Lung (tissue), 12 donors: ENCODE results near the gene MDK. TPM values are rescaled to one million over a fixed set of nuclear protein-coding genes. Genes with fewer than 3 reads are reported as not detected.
A peak's percentile ranks its signal among the peaks of the same experiment; 100 is the strongest.

Source experiments
- ATAC-seq: fragments of 200-7000 bp; cut with Tn5 transposase; one replicate; pipeline ENCODE4 v1.9.1; 2020; ENCODE audit warnings: moderate number of reproducible peaks; ENCODE audit not compliant: insufficient read depth, low FRiP score
- DNase-seq, 3 donors: peaks; one replicate each; pipeline ENCODE4 v3.0.0-alpha.2; 2013 to 2017
- H3K27ac ChIP-seq, 2 donors: one replicate each; pipeline ENCODE4 v1.5.1; 2013; ENCODE audit warnings: mild to moderate bottlenecking in 2 of 2, moderate library complexity in 2 of 2, control low read depth in 1 of 2, inconsistent platforms in 1 of 2, low read depth in 1 of 2, low read length in 1 of 2
- H3K27me3 ChIP-seq, 3 donors: one replicate each; pipeline ENCODE4 v1.5.1; 2013; ENCODE audit warnings: low read length in 2 of 3; ENCODE audit not compliant: control insufficient read depth in 3 of 3, insufficient read depth in 3 of 3
- H3K36me3 ChIP-seq, 4 donors: one replicate each; pipeline ENCODE4 v1.5.1; 2013; ENCODE audit warnings: low read length in 4 of 4, mild to moderate bottlenecking in 1 of 4, moderate library complexity in 1 of 4; ENCODE audit not compliant: control insufficient read depth in 4 of 4, insufficient read depth in 4 of 4
- H3K4me1 ChIP-seq, 5 donors: one replicate each; pipeline ENCODE4 v1.5.1; 2013; ENCODE audit warnings: low read length in 5 of 5, mild to moderate bottlenecking in 2 of 5, moderate library complexity in 1 of 5; ENCODE audit not compliant: control insufficient read depth in 5 of 5, insufficient read depth in 5 of 5
- H3K4me3 ChIP-seq: one replicate; pipeline ENCODE4 v1.5.1; 2013; ENCODE audit warnings: mild to moderate bottlenecking, control low read depth, moderate library complexity
- H3K9ac ChIP-seq, 2 donors: one replicate each; pipeline ENCODE4 v1.5.1; 2013; ENCODE audit warnings: low read length in 2 of 2, control low read depth in 1 of 2; ENCODE audit not compliant: insufficient read depth in 1 of 2
- H3K9me3 ChIP-seq, 4 donors: one replicate each; pipeline ENCODE4 v1.5.1; 2013; ENCODE audit warnings: low read length in 3 of 4, mild to moderate bottlenecking in 1 of 4, moderate library complexity in 1 of 4; ENCODE audit not compliant: control insufficient read depth in 4 of 4, insufficient read depth in 3 of 4
- CTCF ChIP-seq: IDR thresholded peaks from 2 replicates; pipeline ENCODE4 v1.5.1; 2012; ENCODE audit warnings: mild to moderate bottlenecking; ENCODE audit errors: control extremely low read depth, extremely low read depth
- WGBS, 2 donors: extraction: QIAGEN DNeasy Blood & Tissue Kit; methylation state at CpG; one replicate each; pipeline ENCODE4 v1.1.7; 2013; 5-methylcytosine and 5-hydroxymethylcytosine counted together
- polyA plus RNA-seq, 2 donors: library from polyadenylated mRNA; stranded (reverse); fragments of 200-250 nt; gene quantifications; one replicate each; pipeline ENCODE4 v1.2.1, GENCODE V29; 2013
- total RNA-seq, 2 donors: library from RNA; depleted of rRNA in 1 of 2; stranded (reverse); fragments of >200 nt in 1 of 2; gene quantifications; one replicate each; pipeline ENCODE4 v1.2.1, GENCODE V29; 2014 to 2021
- donor health status: control.
- donor health status: control.
- donor health status: Bipolar disorder and iron deficiency.
- donor health status: healthy.
- donor health status: DM: yes; HTN: yes; CAD: no.

The MDK gene
- total and polyA plus RNA-seq, 4 donors, result 26.9 to 134 (median 41.5) TPM

DNA sequence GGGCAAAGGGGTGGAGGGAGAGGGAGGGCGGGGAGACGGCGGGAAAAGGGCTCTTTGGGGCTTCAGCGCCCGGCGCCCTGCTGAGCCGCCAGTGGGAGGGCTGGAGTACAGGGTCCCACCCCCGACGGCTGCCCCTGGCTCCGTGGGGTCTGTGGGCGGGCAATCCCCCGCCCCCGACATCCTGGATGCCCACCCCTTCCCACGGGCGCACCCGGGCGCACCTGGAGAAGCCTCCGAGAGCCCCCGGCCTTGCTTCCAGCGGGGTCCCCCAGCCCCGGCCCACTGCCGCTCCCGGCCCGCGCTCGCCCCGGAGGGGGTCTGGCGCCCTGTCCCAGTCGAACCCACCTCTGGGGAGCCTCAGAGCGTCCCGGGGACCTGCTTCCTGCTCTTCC, 9.7 kb downstream of the MDK start:
- no peak overlapping the region for H3K27ac ChIP-seq
- DNase-seq (no peak), ATAC-seq (no peak)
- peaks cover 0 to 28% (median 9%) of the 10 kb centered on the region in 5 donors for H3K4me1 ChIP-seq
- H3K4me3 ChIP-seq, result no peak overlapping the region
- no peak for TF ChIP-seq CTCF
- H3K9me3 ChIP-seq, result no peaks in the 10 kb centered on the region
- H3K27me3 ChIP-seq, result peaks cover 0 to 32% (median 31%) of the 10 kb centered on the region in 3 donors
- H3K9ac ChIP-seq, result no peak overlapping the region
- H3K36me3 ChIP-seq, result peaks cover 0 to 5% (median 2%) of the 10 kb centered on the region in 4 donors
- 0 to 2% methylated on average over 10 to 31 of the region's 31 CpGs for WGBS, 2 donors

DNA sequence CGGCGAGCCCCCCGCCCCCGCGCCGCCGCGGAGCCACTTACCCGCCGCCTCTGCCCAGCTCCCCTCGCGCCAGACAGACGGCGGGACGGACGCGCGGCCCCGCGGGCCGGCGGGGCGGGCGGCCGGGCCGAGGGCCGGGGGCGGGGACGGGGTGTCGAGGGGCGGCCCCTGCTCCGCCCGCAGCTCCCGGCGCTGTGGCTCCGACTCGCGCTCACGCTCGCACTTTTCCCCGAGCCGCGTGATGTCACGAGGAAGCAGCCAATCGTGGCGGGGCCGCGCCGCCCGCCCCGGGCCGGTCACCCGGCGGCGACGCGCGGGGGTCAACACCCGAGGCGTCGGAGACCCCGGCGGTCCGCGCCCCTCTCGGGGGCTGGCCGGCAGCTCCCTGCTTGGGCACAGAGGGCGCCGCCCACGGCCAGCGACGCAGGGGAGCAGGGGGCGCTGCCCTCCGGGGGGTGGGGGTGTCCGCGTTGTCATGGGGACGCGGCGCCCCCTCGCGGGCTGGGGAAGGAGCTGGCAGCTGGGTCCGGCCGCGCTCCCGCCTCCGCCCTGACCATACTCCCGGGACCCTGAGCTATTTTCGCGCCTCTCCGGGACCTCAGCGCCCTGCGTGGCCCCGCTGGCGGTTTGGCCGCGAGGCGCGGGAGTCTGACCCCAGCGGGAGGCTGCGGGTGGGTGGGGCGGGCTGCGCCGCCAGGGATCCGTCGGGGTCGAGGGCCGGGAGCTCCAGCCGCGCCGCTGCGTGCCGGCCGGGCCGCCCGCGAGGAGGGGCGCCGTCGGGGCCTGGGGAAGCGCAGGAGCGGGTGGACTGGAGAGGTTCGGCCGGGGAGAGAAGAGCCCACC, 10.3 kb downstream of the MDK start, which contains the start of gene CHRM4:
CHRM4 (minus strand) TSS at position 199 of the 843 bp plus-strand sequence. CDS start 5,219 bp downstream, outside the sequence.
- Histone ChIP-seq H3K4me1 (peaks cover 0 to 28% (median 9%) of the 10 kb centered on the region in 5 donors), H3K9ac (no peak within 1 kb of the TSS), H3K27me3 (peaks cover 0 to 32% (median 31%) of the 10 kb centered on the region in 3 donors), H3K27ac (no peak within 1 kb of the TSS), H3K4me3 (no peak within 1 kb of the TSS), H3K9me3 (no peaks in the 10 kb centered on the region), H3K36me3 (peaks cover 0 to 9% (median 2%) of the 10 kb centered on the region in 4 donors)
- TF ChIP-seq CTCF, result no peak
- 1% methylated on average over 54 to 123 of the region's 123 CpGs for WGBS, 2 donors
- DNase-seq, result peak; percentile 39 to 50 (median 42)
- no peak for ATAC-seq

GRCh38 chr11:46392421-46393230, 11.2 kb downstream of the MDK start:
- Histone ChIP-seq H3K27ac (no peak overlapping the region), H3K9me3 (no peaks in the 10 kb centered on the region), H3K27me3 (peaks cover 0 to 32% (median 25%) of the 10 kb centered on the region in 3 donors), H3K36me3 (peaks cover 6 to 17% (median 7%) of the 10 kb centered on the region in 4 donors), H3K4me1 (peaks cover 0 to 26% (median 9%) of the 10 kb centered on the region in 5 donors), H3K4me3 (no peak overlapping the region), H3K9ac (no peak overlapping the region)
- peak; percentile 90 for ATAC-seq
- peak; percentile 86 to 90 (median 89) for DNase-seq
- WGBS, 2 donors, result 1 to 3% methylated on average over 68 to 71 of the region's 71 CpGs
- no peak for TF ChIP-seq CTCF
